T47D (cell line): ENCODE data around the gene GTPBP1.

Experiments used
- DNase-seq, 2 experiments: peaks; one replicate each; pipeline versions ENCODE4 v3.0.0 to v3.0.0-alpha.2; 2011 to 2012; ENCODE audit warnings: low read depth in 1 of 2, low spot score in 1 of 2
- JUND ChIP-seq: IDR thresholded peaks from 2 replicates; pipeline ENCODE4 v1.6.1; 2012; ENCODE audit warnings: low read depth
- in situ Hi-C: cut with HindIII; loops from 2 replicates; pipeline ENCODE4 v1.10.0; 2016; ENCODE audit warnings: low sequenced_read_pairs, low pct_unique_long_range_greater_than_20kb

The GTPBP1 gene

DNA sequence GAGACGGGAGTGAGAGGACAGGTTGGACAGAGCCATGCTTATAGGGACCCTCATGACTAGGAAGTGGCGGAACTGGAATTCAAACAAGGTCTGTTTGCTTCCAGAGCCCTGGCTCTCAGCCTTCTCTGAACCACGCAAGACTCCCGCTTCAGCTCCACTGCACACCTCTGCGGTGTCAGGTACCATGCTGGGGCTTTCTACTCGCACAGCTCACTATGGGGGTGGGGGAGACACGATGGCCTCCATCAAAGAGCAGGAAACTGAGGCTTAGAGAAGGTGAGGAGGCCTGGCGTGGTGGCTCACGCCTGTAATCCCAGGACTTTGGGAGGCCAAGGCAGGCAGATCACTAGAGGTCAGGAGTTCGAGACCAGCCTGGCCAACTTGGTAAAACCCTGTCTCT is 35.8 kb downstream of the GTPBP1 start:
- DNase-seq = no peak
- no peak for TF ChIP-seq JUND
- in situ Hi-C loops = no loop called here

DNA sequence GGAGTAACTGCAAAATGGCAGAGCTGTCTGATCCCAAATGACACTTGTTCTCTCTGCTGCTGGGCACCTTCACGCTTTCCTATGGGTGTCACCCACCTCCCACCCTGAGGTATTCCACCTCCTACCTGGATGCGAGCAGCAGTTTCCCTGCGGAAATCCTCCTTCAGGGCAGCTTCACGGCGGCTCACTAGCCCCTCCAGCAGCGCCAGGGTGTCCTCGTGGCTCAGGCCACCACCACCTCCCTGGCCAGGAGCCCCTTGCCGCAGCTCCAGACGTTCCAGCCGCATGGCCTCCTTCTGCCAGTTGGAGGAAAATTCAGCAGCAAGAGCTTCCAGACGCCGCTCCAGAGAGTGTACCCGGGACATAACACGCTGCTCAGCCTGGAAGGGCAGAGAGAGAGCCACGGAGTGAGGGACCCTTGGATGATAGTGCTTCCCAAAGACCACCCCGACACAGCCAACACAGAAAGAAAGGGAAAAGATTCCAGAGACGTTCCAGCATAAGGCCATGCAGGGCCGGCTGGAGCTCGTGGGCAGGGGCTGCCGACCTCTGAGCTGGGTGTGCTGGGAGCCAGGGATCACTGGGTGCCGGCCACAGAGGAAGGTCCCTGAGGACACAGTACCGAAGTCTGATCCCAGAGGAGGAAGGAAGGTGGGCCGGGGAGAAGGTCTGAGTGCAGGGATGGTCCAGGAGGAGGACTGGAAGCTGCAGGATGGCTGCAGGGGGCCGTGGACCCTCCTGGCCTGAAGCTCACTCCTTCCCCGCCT is 36.6 kb downstream of the GTPBP1 start:
- no peak for DNase-seq
- in situ Hi-C loops = no loop called here
- no peak for TF ChIP-seq JUND

- in situ Hi-C loops = no loop called here
- TF ChIP-seq JUND = no peak
- no peak for DNase-seq
Measured at GRCh38 chr22:38744981-38745380, 39.2 kb downstream of the GTPBP1 start.

DNA sequence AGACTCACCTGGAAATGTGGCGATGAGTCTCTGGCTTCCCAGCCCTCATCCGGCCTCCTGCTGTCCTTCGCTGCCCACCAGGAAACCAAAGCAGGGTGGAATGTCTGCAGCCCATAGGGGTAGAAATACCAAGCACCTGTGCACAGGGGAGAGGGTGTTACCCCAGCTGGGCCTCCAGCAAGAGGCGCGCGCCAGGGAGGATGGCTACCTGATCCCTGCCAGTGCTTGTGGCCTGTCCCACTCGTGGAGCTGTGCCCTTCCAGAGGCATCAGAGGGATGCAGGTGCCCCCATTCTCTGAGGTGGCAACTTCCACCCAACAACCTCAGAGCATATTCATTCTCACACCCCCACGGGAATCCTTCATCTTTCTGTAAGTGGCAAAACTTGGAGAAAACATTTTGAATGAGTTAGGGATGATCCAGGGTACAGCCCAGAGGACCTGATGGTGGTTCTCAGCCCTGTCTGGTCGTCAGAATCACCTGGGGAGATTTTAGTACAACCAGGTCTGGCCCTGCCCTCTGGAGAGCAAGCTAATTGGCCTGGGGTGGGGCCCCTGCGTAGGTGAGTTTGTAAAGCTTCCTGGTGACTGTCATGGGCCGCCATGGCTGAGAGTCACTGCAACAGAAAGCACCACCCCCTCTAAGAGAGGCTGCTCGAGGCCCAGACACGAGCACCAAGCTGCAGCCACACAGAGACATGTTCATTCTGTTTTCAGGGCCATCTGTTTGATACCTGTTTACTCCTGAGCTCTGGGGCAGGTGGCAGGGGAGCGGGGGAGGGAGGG is 40.1 kb downstream of the GTPBP1 start:
- in situ Hi-C loops = no loop called here
- TF ChIP-seq JUND = no peak
- DNase-seq = no peak

DNA sequence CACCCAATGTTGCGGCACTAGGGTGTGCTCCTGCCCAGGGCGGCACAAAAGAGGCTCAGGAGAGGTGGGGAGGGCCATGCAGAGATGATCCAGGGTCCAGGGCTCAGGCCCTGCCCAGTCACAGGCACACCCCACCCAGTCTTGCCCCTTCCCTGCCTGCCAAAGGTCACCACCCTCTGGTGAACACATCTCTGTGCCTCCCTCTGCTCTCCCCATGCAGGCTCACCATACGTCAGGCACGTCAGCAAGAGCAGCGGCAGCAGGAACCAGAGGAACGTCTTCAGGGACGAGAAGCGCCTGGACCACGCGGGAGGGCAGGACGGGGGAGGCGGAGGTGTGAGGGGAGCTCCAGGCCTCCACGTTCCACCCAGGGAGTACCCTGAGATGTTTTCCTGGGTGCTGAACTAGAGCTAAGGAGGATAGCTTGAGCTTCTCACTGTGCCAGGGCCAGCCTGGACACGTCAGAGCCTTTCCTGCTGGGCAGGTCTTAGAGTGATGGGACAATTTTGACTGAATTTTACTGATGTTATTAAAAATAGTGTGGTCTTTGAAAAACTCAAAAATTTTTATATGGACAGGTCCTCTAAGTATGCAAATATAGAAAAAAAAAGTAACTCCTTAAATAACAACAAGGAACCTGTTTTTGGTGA is 42.9 kb downstream of the GTPBP1 start:
- TF ChIP-seq JUND = no peak
- in situ Hi-C loops = no loop called here
- DNase-seq = no peak

DNA sequence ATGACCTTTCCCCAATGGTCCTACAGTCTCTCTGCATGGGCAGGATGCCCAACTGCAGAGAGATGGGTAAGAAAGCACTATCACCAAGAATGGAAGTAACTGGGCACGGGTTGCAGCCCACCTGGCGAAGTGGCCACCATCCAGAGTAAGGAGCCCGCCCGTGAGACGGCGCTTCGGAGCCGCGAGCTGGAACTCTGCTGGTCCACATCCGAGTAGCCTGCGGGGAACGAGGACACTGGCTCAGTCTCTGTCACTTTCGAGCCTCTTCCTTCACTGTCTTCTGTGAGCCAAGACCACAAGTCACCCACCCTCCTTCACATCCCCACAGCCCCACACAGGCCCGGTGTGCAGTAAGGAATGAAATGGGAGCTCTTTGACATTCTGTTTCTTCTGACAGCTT is 44.4 kb downstream of the GTPBP1 start:
- DNase-seq = no peak
- in situ Hi-C loops = no loop called here
- TF ChIP-seq JUND = no peak

DNA sequence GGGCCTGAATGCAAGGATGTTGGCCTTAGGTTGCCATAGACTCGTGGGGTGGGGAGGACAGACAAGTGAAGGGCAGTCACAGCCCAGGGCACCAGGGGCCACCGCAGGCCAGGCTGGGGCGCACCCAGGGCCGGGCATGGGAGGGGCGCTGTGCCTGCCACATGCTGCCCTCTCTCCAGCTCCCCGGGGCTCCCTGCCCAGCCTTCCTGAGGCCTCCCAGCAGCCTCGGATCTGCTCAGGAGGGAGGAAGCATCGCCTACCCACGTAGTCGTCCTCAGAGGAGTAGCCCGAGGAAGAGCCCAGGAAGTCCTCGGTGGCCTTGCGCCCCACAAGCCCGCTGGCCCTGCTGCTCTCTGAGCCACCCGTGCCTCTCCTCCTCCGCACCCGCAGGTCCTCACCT is 44.9 kb downstream of the GTPBP1 start:
- no peak for DNase-seq
- no peak for TF ChIP-seq JUND
- in situ Hi-C loops = no loop called here

DNA sequence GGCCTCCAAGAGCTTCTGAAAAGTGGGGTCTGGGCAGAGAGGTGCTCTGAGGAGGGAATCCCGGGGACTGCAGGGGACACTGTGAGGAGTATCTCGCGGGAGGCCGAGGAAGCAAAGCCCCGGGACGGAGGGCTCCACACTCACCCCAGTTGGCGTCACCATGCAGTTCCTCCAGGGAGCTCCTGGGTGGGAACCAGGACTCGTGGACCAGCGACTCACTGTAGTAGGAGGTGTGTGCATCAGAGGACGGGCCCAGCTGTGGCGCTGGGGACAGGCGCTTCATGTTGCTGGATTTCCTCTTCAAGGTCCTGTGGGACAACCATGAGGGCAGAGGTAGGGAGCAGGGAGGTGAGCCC is 45.3 kb downstream of the GTPBP1 start:
- in situ Hi-C loops = no loop called here
- TF ChIP-seq JUND = no peak
- no peak for DNase-seq

DNA sequence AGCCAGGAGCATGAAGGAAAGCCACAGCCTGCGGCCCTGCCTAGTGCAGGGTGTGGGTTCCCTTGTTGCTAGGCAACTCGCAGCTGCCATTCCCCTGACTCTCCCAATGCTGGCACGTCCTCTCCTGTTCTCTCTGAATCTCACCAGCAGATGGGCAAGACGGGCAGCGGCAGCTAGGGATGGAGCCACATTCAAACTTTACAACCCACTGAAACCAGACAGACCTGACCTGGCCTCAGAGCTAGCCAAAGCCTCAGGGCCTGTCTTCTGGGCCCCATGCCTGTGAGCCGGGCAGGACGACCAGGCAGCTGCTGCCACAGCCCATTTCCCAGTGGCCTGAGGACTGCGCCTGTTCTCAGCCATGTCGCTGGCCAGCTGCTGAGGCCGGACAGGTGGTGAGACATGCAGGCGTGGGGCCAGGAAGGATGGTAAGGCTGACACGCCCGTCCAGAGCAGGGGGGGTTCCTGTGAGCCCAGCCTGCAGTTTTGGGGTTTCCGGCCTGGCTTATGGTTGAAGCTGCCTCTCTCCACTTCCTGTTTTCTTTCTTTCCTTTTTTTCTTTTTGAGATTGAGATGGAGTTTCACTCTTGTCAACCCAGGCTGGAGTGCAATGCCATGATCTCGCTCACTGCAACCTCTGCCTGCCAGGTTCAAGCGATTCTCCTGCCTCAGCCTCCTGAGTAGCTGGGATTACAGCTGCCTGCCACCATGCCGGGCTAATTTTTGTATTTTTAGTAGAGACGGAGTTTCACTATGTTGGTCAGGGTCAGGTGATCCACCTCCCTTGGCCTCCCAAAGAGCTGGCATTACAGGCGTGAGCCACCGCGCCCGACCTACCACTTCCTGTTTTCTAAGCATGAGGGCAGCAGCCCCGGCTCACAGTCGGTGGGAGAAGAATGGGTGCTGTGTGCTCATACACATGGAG is 45.9 kb downstream of the GTPBP1 start:
- in situ Hi-C loops = no loop called here
- TF ChIP-seq JUND = no peak
- peak in 1 of 2 experiments; percentile 77 for DNase-seq

DNA sequence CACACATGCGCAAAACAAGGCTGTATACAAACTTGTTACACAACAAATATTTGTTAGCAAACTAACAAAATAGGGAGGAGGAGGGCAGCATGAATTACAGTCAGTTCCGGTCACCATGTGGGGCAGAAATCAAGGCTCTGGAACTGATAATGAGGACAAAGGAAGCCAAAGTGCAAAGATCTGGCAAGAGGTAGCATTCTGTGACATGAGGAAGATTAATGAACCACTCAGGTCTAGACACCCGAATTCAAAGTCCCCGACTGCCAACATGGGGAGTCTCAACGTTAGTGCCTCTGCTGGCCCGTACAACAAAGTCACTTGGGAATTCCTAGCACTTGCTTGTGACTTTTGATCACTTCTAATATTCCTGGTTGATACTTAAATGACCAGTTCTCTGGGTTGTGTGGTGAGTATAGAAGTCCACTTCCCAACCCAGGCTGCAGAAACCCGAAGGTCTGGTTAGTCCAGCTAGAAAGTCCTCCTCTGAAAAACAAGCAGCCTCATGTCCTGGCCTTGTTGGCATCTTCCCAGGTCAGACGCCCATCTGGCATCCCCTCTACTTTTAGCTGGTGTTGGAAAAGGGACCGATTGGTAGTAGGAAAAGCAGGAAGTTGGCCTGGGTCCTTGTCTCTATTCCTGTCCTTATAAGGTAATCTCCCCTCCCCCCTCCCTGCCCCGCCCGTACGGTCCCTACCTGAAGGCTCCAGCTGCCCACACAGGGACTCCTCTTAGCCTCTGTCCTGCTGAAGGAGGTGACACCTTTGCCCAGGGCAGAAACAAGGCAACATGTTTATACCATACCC is 48.4 kb downstream of the GTPBP1 start:
- peak; percentile 43 to 93 for DNase-seq
- TF ChIP-seq JUND = no peak
- in situ Hi-C loops = no loop called here

DNA sequence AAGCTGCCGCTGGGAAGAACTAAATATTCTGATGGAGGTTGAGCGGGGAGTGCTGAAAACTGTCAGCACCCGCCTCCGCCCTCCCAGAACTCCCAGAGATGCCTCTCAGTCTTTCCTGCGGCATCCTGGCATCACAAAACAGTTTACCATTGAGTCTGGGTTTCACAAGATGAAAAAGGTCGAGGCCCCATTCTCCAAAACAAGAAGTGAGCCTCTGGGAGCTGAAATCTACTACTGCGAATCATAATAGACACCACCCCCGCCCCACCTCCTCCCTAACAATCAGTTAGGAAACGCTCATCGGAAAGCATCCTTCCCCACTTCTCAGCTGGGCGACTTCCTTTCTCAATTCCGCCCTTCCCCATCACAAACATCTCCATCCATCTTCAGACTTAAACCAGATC is 49.0 kb downstream of the GTPBP1 start:
- no peak for TF ChIP-seq JUND
- in situ Hi-C loops = no loop called here
- no peak for DNase-seq
